Right lobe of liver (tissue), 6 donors: Measurements from ENCODE around the gene HBS1L. TPM values are rescaled to one million over a fixed set of nuclear protein-coding genes. Genes with fewer than 3 reads are reported as not detected.

ENCODE experiments used
- ATAC-seq, 4 donors: fragments of 200-7000 bp; cut with Tn5 transposase; one replicate each; pipeline ENCODE4 v1.9.1; 2020; ENCODE audit warnings: mild to moderate bottlenecking in 4 of 4, moderate library complexity in 4 of 4
- DNase-seq, 3 donors: peaks; one replicate each; pipeline ENCODE4 v3.0.0-alpha.2; 2020
- H3K27ac ChIP-seq, 3 donors: fragments of 200-600 bp; one replicate each; pipeline ENCODE4 v1.8.0; 2022
- H3K27me3 ChIP-seq, 2 donors: fragments of 200-600 bp; one replicate each; pipeline ENCODE4 v1.8.0; 2022
- H3K36me3 ChIP-seq, 4 donors: fragments of 200-600 bp; sonication (generic) in 1 of 4; one replicate each; pipeline versions ENCODE4 v1.5.1 to v1.8.0; 2017 to 2022; ENCODE audit warnings: control low read depth in 1 of 4
- H3K4me1 ChIP-seq, 4 donors: fragments of 200-600 bp; sonication (generic) in 1 of 4; one replicate each; pipeline versions ENCODE4 v1.5.1 to v1.8.0; 2017 to 2022; ENCODE audit warnings: control low read depth in 1 of 4
- H3K4me3 ChIP-seq, 3 donors: fragments of 200-600 bp; one replicate each; pipeline ENCODE4 v1.8.0; 2022
- H3K9me3 ChIP-seq, 4 donors: fragments of 200-600 bp; sonication (generic) in 1 of 4; one replicate each; pipeline versions ENCODE4 v1.5.1 to v1.8.0; 2017 to 2022; ENCODE audit warnings: control low read depth in 1 of 4
- CTCF ChIP-seq, 4 donors: fragments of 200-600 bp in 3 of 4; fragments of 450-650 bp in 1 of 4; IDR thresholded peaks; one replicate each; pipeline versions ENCODE4 v1.5.1 to v1.8.0; 2016 to 2022; ENCODE audit warnings: antibody characterized with exemption in 4 of 4, mild to moderate bottlenecking in 2 of 4
- POLR2A ChIP-seq: fragments of 450-650 bp; IDR thresholded peaks from one replicate; pipeline ENCODE4 v1.6.1; 2017; ENCODE audit warnings: antibody characterized with exemption, mild to moderate bottlenecking
- WGBS: methylation state at CpG from one replicate; pipeline ENCODE4 v1.1.6; 2018; ENCODE audit warnings: low coverage, low lambda C conversion rate; ENCODE audit not compliant: insufficient coverage; ENCODE audit errors: missing lambda C conversion rate; 5-methylcytosine and 5-hydroxymethylcytosine counted together
- intact Hi-C, 2 donors: fragments of 100-400 bp; cut with DNase I; formaldehyde crosslinking; loops; one replicate each; pipeline versions ENCODE4 v1.11.2 to v1.14.1; 2022
- total RNA-seq, 6 experiments: library from RNA; depleted of rRNA in 2 of 6; stranded (reverse); fragments of >200 nt in 2 of 6; fragmentation: NEBNext Ultra II Directional in 3 of 6; extraction: Animal tissue kit (Norgen Biotek cat#: 25700) in 3 of 6; gene quantifications; one replicate each; pipeline versions ENCODE4 v1.1.0 to v1.2.4, GENCODE V29; 2016 to 2023
- donor health status: DM: no; HTN: yes; CAD: no.
- donor health status: DM: no; HTN: no; CAD: no.
- donor health status: DM: no; HTN: no; CAD: no.
- donor health status: DM: no; HTN: yes; CAD: no.
- donor health status: DM: no; HTN: yes; CAD: no.

Gene HBS1L
- total RNA-seq, 6 experiments from 2014 or later, result 31.8 to 47.2 (median 37.1) TPM

- H3K9me3 ChIP-seq, result no peaks in the 10 kb centered on the region
- no peak overlapping the region for H3K27ac ChIP-seq
- DNase-seq (no peak), ATAC-seq (peak; percentile 19 to 64 (median 58))
- WGBS, result 43% methylated on average over 3 of the region's 3 CpGs
- no peaks in the 10 kb centered on the region for H3K27me3 ChIP-seq
- H3K4me1 ChIP-seq, result peaks cover 0 to 5% (median 0%) of the 10 kb centered on the region in 4 donors
- TF ChIP-seq CTCF (IDR thresholded peaks at IDR 0.05) (no peak), POLR2A (no peak)
- intact Hi-C loops, result no loop called here
- no peak overlapping the region for H3K4me3 ChIP-seq
- no peaks in the 10 kb centered on the region for H3K36me3 ChIP-seq
These were observed 41.9 kb upstream of the HBS1L start for GRCh38 chr6:135096403-135097130.

GRCh38 chr6:135095716-135096115 lies 41.1 kb upstream of the HBS1L start:
- no peak for DNase-seq
- Histone ChIP-seq H3K27ac (no peak overlapping the region), H3K4me1 (peaks cover 0 to 5% (median 0%) of the 10 kb centered on the region in 4 donors), H3K27me3 (no peaks in the 10 kb centered on the region), H3K4me3 (no peak overlapping the region), H3K9me3 (no peaks in the 10 kb centered on the region), H3K36me3 (no peaks in the 10 kb centered on the region)
- ATAC-seq, result no peak
- 83% methylated on average over 3 of the region's 3 CpGs for WGBS
- TF ChIP-seq POLR2A (no peak), CTCF (IDR thresholded peaks at IDR 0.05) (no peak)
- intact Hi-C loops, result no loop called here

- no peak for ATAC-seq
- WGBS, result 60% methylated on average over 1 of the region's 1 CpG
These were observed 39.8 kb upstream of the HBS1L start for GRCh38 chr6:135094403-135094821.

GRCh38 chr6:135093578-135093977 lies 39.0 kb upstream of the HBS1L start:
- Histone ChIP-seq H3K27me3 (no peaks in the 10 kb centered on the region), H3K4me3 (no peak overlapping the region), H3K36me3 (no peaks in the 10 kb centered on the region), H3K9me3 (no peaks in the 10 kb centered on the region), H3K4me1 (peaks cover 0 to 6% (median under 1%) of the 10 kb centered on the region in 4 donors), H3K27ac (no peak overlapping the region)
- WGBS, result 60% methylated on average over 5 of the region's 5 CpGs
- no peak for TF ChIP-seq CTCF (IDR thresholded peaks at IDR 0.05)
- no peak for TF ChIP-seq POLR2A
- intact Hi-C loops, result no loop called here
- ATAC-seq (no peak), DNase-seq (no peak)

More at GRCh38 chr6:135094403-135094821, 39.8 kb upstream of the HBS1L start:
- Histone ChIP-seq H3K36me3 (no peaks in the 10 kb centered on the region), H3K27ac (no peak overlapping the region), H3K27me3 (no peaks in the 10 kb centered on the region), H3K4me3 (no peak overlapping the region), H3K9me3 (no peaks in the 10 kb centered on the region), H3K4me1 (peaks cover 0 to 5% (median 0%) of the 10 kb centered on the region in 4 donors)
- no peak for DNase-seq
- no peak for TF ChIP-seq CTCF (IDR thresholded peaks at IDR 0.05)
- TF ChIP-seq POLR2A, result no peak
- intact Hi-C loops, result no loop called here
